ENCODE results near the gene OTP. TPM values are rescaled to one million over a fixed set of nuclear protein-coding genes. Genes with fewer than 3 reads are reported as not detected.
A peak's percentile ranks its signal among the peaks of the same experiment; 100 is the strongest.

Gene OTP
- total RNA-seq, 1 donor from 2014 or later, result not detected

DNA sequence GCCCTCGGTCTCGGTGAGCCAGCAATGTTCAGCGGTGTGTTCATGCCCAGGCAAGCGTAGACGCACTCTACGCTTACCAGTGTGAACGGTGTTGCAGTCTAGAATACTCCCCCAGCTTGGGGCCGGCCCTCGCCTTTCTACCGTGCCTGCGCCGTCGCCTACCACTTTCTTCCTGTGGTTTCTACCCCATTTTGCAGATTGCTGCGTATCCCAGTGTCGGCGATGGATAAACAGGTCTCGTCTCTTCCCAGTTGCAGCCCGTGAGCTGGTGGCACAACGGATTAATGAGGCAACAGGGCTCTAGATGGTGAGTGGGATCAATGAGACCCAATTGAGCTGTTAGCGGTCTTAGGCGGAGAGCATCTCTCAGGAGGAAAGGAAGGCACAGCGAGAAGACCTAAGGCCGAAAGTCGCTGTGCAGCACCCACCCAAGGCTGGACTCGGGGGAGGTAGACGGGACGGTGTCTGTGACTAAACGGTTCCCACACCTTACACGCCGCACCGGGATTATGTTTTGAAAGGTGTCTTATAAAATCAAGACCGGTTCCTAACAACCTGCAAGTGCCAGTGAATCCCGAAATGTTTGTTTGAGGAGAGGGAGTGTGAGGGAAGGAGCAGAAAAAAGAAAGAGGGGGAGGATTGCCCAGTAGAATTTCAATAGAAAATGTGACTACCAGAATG is 5.8 kb downstream of the OTP start:
- no peak for TF ChIP-seq CTCF (IDR thresholded peaks at IDR 0.05; ENCODE audit: unreplicated experiment)
- H3K4me3 Mint-ChIP-seq (ENCODE audit: unreplicated experiment), result no peak overlapping the region
- no peaks in the 10 kb centered on the region for H3K9me3 Mint-ChIP-seq (ENCODE audit: unreplicated experiment)
- DNase-seq (ENCODE audit: low spot score), result no peak
- no peak overlapping the region for H3K27ac Mint-ChIP-seq (ENCODE audit: unreplicated experiment)
- peaks cover 27% of the 10 kb centered on the region for H3K27me3 Mint-ChIP-seq (ENCODE audit: unreplicated experiment)
- H3K4me1 Mint-ChIP-seq (ENCODE audit: unreplicated experiment), result peaks cover 23% of the 10 kb centered on the region
- H3K36me3 Mint-ChIP-seq (ENCODE audit: low read depth, unreplicated experiment), result peaks cover 7% of the 10 kb centered on the region

DNA sequence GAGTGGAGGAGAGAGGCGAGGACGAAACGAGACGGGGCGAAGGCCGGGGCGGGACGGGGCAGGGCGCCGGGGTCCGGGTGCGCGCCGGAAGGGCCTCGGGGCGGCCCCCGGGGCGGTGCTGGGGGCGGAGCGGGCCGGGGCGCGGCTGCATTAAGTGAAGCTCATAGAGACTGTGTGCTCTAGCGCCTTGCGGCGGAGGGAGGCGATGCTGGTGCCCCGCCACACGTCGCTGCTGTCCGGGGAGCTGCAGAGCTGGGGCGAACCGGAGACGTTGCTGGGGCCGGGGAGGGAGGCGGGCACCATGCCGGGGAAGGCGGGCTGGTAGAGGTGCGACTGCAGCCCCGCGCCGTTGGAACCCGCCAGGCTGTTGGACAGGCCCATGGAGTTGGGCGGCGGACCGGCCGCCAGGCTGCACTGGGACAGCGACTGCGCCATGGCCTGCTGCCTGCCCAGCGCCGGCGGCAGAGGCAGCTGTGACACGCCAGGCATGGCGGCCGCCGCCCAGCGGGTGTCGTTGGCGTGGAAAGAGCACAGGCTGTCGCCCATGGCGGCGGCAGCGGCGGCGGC is 8.3 kb downstream of the OTP start:
- Mint-ChIP-seq H3K4me3 (ENCODE audit: unreplicated experiment) (no peak overlapping the region), H3K4me1 (ENCODE audit: unreplicated experiment) (peaks cover 19% of the 10 kb centered on the region), H3K27me3 (ENCODE audit: unreplicated experiment) (peaks cover 25% of the 10 kb centered on the region), H3K36me3 (ENCODE audit: low read depth, unreplicated experiment) (peaks cover 7% of the 10 kb centered on the region), H3K9me3 (ENCODE audit: unreplicated experiment) (no peaks in the 10 kb centered on the region), H3K27ac (ENCODE audit: unreplicated experiment) (no peak overlapping the region)
- TF ChIP-seq CTCF (IDR thresholded peaks at IDR 0.05; ENCODE audit: unreplicated experiment), result peak; percentile 17
- DNase-seq (ENCODE audit: low spot score), result peak; percentile 47

GRCh38 chr5:77629509-77630113 is 8.9 kb downstream of the OTP start:
- H3K9me3 Mint-ChIP-seq (ENCODE audit: unreplicated experiment), result no peaks in the 10 kb centered on the region
- TF ChIP-seq CTCF (IDR thresholded peaks at IDR 0.05; ENCODE audit: unreplicated experiment), result no peak
- peaks cover 7% of the 10 kb centered on the region for H3K36me3 Mint-ChIP-seq (ENCODE audit: low read depth, unreplicated experiment)
- H3K4me3 Mint-ChIP-seq (ENCODE audit: unreplicated experiment), result peak overlapping the region; percentile 89
- H3K4me1 Mint-ChIP-seq (ENCODE audit: unreplicated experiment), result peaks cover 19% of the 10 kb centered on the region
- H3K27ac Mint-ChIP-seq (ENCODE audit: unreplicated experiment), result no peak overlapping the region
- DNase-seq (ENCODE audit: low spot score), result no peak
- H3K27me3 Mint-ChIP-seq (ENCODE audit: unreplicated experiment), result peaks cover 27% of the 10 kb centered on the region

- Mint-ChIP-seq H3K27ac (ENCODE audit: unreplicated experiment) (no peak overlapping the region), H3K9me3 (ENCODE audit: unreplicated experiment) (no peaks in the 10 kb centered on the region), H3K27me3 (ENCODE audit: unreplicated experiment) (peaks cover 27% of the 10 kb centered on the region), H3K4me1 (ENCODE audit: unreplicated experiment) (peaks cover 19% of the 10 kb centered on the region), H3K4me3 (ENCODE audit: unreplicated experiment) (peak overlapping the region; percentile 89), H3K36me3 (ENCODE audit: low read depth, unreplicated experiment) (peaks cover 7% of the 10 kb centered on the region)
- TF ChIP-seq CTCF (IDR thresholded peaks at IDR 0.05; ENCODE audit: unreplicated experiment), result peak; percentile 19
- no peak for DNase-seq (ENCODE audit: low spot score)
These were observed 9.5 kb downstream of the OTP start for GRCh38 chr5:77628840-77629508.

Data from endothelial cell (in vitro differentiated cells).